HepG2 (cell line): ENCODE results near the gene TMF1. TPM values are rescaled to one million over a fixed set of nuclear protein-coding genes. Genes with fewer than 3 reads are reported as not detected.

Experiments used
- HDAC2 ChIP-seq: sonication (generic); formaldehyde crosslinking; IDR thresholded peaks from 2 replicates; pipeline ENCODE4 v1.4.0; 2020; ENCODE audit warnings: missing genetic modification reagents
- JARID2 ChIP-seq: sonication (generic); formaldehyde crosslinking; IDR thresholded peaks from 2 replicates; pipeline ENCODE4 v1.8.1; 2023; ENCODE audit warnings: missing genetic modification reagents, inconsistent platforms; ENCODE audit not compliant: insufficient replicate concordance
- KDM5B ChIP-seq: sonication (generic); formaldehyde crosslinking; IDR thresholded peaks from 2 replicates; pipeline ENCODE4 v1.4.0; 2020; ENCODE audit warnings: missing genetic modification reagents, mild to moderate bottlenecking, borderline replicate concordance
- KLF6 ChIP-seq: IDR thresholded peaks from 2 replicates; pipeline ENCODE4 v1.8.0; 2016; ENCODE audit warnings: missing biosample characterization, missing genetic modification reagents
- MIER3 ChIP-seq: IDR thresholded peaks from 2 replicates; pipeline ENCODE4 v1.6.1; 2016; ENCODE audit warnings: missing compliant biosample characterization, borderline replicate concordance
- PCBP2 ChIP-seq: fragments of 200-400 bp; formaldehyde crosslinking; optimal IDR thresholded peaks from 2 replicates; pipeline ENCODE3; 2018; ENCODE audit warnings: low read length, low read depth; ENCODE audit not compliant: poor library complexity, severe bottlenecking
- PLSCR1 ChIP-seq: sonication (generic); formaldehyde crosslinking; IDR thresholded peaks from 2 replicates; pipeline ENCODE4 v1.5.0; 2020; ENCODE audit warnings: missing genetic modification reagents, mild to moderate bottlenecking, borderline replicate concordance
- ZFP36L2 ChIP-seq: sonication (generic); formaldehyde crosslinking; IDR thresholded peaks from 2 replicates; pipeline ENCODE4 v1.4.0; 2020; ENCODE audit warnings: missing genetic modification reagents
- ZNF121 ChIP-seq: sonication (generic); formaldehyde crosslinking; IDR thresholded peaks from 2 replicates; pipeline ENCODE4 v1.5.0; 2020; ENCODE audit warnings: mild to moderate bottlenecking, missing genetic modification reagents
- ZNF407 ChIP-seq: sonication (generic); formaldehyde crosslinking; IDR thresholded peaks from one replicate; pipeline ENCODE4 v1.5.1; 2020; ENCODE audit warnings: mild to moderate bottlenecking, missing genetic modification reagents; ENCODE audit errors: not compliant biosample characterization
- ZNF44 ChIP-seq: sonication (generic); formaldehyde crosslinking; IDR thresholded peaks from 2 replicates; pipeline ENCODE4 v1.5.1; 2020; ENCODE audit warnings: mild to moderate bottlenecking, missing genetic modification reagents
- ZNF451 ChIP-seq: sonication (generic); formaldehyde crosslinking; IDR thresholded peaks from 2 replicates; pipeline ENCODE4 v1.5.0; 2020; ENCODE audit warnings: mild to moderate bottlenecking, missing genetic modification reagents
- ZNF530 ChIP-seq: sonication (generic); formaldehyde crosslinking; IDR thresholded peaks from 2 replicates; pipeline ENCODE4 v1.5.0; 2020; ENCODE audit warnings: low read depth, mild to moderate bottlenecking, missing genetic modification reagents
- ZNF780A ChIP-seq: sonication (generic); formaldehyde crosslinking; IDR thresholded peaks from 2 replicates; pipeline ENCODE4 v1.8.0; 2022; ENCODE audit warnings: mild to moderate bottlenecking, missing genetic modification reagents, moderate library complexity
- polyA plus RNA-seq, 8 experiments: library from polyadenylated mRNA; depleted of rRNA in 3 of 8; stranded (reverse) in 7 of 8; unstranded in 1 of 8; fragments of >200 nt; fragmentation: Illumina TruSeq in 4 of 8; extraction: Trizol in 4 of 8; gene quantifications; 2 replicates each; pipeline versions ENCODE4 v1.2.1 to v1.2.3, GENCODE V29; 2011 to 2016; ENCODE audit warnings: low read depth in 4 of 8, missing spikeins in 1 of 8, mixed read lengths in 1 of 8; ENCODE audit not compliant: insufficient read depth in 1 of 8
- total RNA-seq, 5 experiments: library from RNA; depleted of rRNA; stranded (reverse); fragments of >200 nt; fragmentation: Illumina TruSeq; extraction: Trizol; gene quantifications; 2 replicates each; pipeline ENCODE4 v1.2.3, GENCODE V29; 2016; ENCODE audit warnings: low read depth in 1 of 5
- TF ChIP-seq, protein P1 (sequence below): sonication (generic); formaldehyde crosslinking; IDR thresholded peaks from 2 replicates; pipeline ENCODE4 v1.4.0; 2020; ENCODE audit warnings: missing genetic modification reagents, borderline replicate concordance
- TF ChIP-seq, protein P2 (sequence below): sonication (generic); formaldehyde crosslinking; conservative IDR thresholded peaks from 2 replicates; pipeline ENCODE4 v1.4.0; 2020; ENCODE audit warnings: missing genetic modification reagents

The TMF1 gene
- total and polyA plus RNA-seq, 2 of the 13 experiments (the other 11 are each of a cell fraction or from before 2014, with no cell fraction given), result 12.1 to 38.4 TPM

GRCh38 chr3:69084326-69085167 lies 32.4 kb upstream of the TMF1 start, which contains the start of gene ARL6IP5 (continued):
- TF ChIP-seq, protein P1, sequence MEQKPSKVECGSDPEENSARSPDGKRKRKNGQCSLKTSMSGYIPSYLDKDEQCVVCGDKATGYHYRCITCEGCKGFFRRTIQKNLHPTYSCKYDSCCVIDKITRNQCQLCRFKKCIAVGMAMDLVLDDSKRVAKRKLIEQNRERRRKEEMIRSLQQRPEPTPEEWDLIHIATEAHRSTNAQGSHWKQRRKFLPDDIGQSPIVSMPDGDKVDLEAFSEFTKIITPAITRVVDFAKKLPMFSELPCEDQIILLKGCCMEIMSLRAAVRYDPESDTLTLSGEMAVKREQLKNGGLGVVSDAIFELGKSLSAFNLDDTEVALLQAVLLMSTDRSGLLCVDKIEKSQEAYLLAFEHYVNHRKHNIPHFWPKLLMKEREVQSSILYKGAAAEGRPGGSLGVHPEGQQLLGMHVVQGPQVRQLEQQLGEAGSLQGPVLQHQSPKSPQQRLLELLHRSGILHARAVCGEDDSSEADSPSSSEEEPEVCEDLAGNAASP, result no peak
- no peak for TF ChIP-seq ZNF780A (CRISPR knock-in tag)
- no peak for TF ChIP-seq ZNF407 (CRISPR knock-in tag)
- no peak for TF ChIP-seq KLF6
- no peak for TF ChIP-seq PLSCR1 (CRISPR knock-in tag)
- TF ChIP-seq MIER3 (CRISPR knock-in tag), result 0 out of 2 replicates have a peak, but pooled peaks have one; percentile 52
- TF ChIP-seq ZNF121 (CRISPR knock-in tag), result no peak
- TF ChIP-seq ZNF451 (CRISPR knock-in tag), result no peak
- no peak for TF ChIP-seq ZNF44 (CRISPR knock-in tag)
- peak; percentile 74 for TF ChIP-seq HDAC2 (CRISPR knock-in tag)
- no peak for TF ChIP-seq ZFP36L2 (CRISPR knock-in tag)
- TF ChIP-seq JARID2 (CRISPR knock-in tag), result no peak
- TF ChIP-seq, protein P2, sequence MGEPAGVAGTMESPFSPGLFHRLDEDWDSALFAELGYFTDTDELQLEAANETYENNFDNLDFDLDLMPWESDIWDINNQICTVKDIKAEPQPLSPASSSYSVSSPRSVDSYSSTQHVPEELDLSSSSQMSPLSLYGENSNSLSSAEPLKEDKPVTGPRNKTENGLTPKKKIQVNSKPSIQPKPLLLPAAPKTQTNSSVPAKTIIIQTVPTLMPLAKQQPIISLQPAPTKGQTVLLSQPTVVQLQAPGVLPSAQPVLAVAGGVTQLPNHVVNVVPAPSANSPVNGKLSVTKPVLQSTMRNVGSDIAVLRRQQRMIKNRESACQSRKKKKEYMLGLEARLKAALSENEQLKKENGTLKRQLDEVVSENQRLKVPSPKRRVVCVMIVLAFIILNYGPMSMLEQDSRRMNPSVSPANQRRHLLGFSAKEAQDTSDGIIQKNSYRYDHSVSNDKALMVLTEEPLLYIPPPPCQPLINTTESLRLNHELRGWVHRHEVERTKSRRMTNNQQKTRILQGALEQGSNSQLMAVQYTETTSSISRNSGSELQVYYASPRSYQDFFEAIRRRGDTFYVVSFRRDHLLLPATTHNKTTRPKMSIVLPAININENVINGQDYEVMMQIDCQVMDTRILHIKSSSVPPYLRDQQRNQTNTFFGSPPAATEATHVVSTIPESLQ (CRISPR knock-in tag), result no peak
- TF ChIP-seq KDM5B (CRISPR knock-in tag), result no peak
- no peak for TF ChIP-seq ZNF530 (CRISPR knock-in tag)
- no peak for TF ChIP-seq PCBP2
